Medulla oblongata (tissue), 1 donor: ENCODE measurements around the gene EPSTI1.
"Not testable (repeated sequence)": the region's sequence is repeated elsewhere in the genome, so short reads cannot be mapped to it uniquely, and the experiment has no call there.

ENCODE experiments used
- DNase-seq: peaks from one replicate; pipeline ENCODE4 v3.0.0-alpha.2; 2015; ENCODE audit errors: extremely low spot score

The EPSTI1 gene

GRCh38 chr13:43005460-43006236, 13.6 kb upstream of the EPSTI1 start:
- DNase-seq, result no peak

- DNase-seq, result no peak
Observed at GRCh38 chr13:43003729-43004128, 11.7 kb upstream of the EPSTI1 start.

- DNase-seq, result no peak
Observed at GRCh38 chr13:43003010-43003409, 11.0 kb upstream of the EPSTI1 start.

GRCh38 chr13:43002021-43002420, 10.0 kb upstream of the EPSTI1 start:
- DNase-seq, result no peak

GRCh38 chr13:43000676-43001075, 8.6 kb upstream of the EPSTI1 start:
- no peak for DNase-seq

- no peak for DNase-seq
Observed at GRCh38 chr13:42999491-42999890, 7.5 kb upstream of the EPSTI1 start.

GRCh38 chr13:42997381-42997780, 5.3 kb upstream of the EPSTI1 start:
- no peak for DNase-seq

GRCh38 chr13:42996584-42996983, 4.5 kb upstream of the EPSTI1 start:
- DNase-seq, result no peak

GRCh38 chr13:42994878-42995277, 2.8 kb upstream of the EPSTI1 start:
- no peak for DNase-seq

GRCh38 chr13:42992764-42993122, 702 bp upstream of the EPSTI1 start:
- DNase-seq, result no peak

- not testable (repeated sequence) for DNase-seq
Observed at GRCh38 chr13:42991233-42991897, 676 bp downstream of the EPSTI1 start.

- no peak for DNase-seq
Observed at GRCh38 chr13:42990291-42991232, 1.5 kb downstream of the EPSTI1 start.

- DNase-seq, result no peak
Observed at GRCh38 chr13:42986176-42986574, 5.9 kb downstream of the EPSTI1 start.

- DNase-seq, result no peak
Observed at GRCh38 chr13:42985312-42986175, 6.5 kb downstream of the EPSTI1 start.

- DNase-seq, result no peak
Observed at GRCh38 chr13:42984691-42985090, 7.3 kb downstream of the EPSTI1 start.

- no peak for DNase-seq
Observed at GRCh38 chr13:42984026-42984425, 8.0 kb downstream of the EPSTI1 start.

- DNase-seq, result no peak
Observed at GRCh38 chr13:42981853-42982252, 10.2 kb downstream of the EPSTI1 start.

GRCh38 chr13:42981317-42981716, 10.7 kb downstream of the EPSTI1 start:
- no peak for DNase-seq

GRCh38 chr13:42977219-42977659, 14.8 kb downstream of the EPSTI1 start:
- no peak for DNase-seq

GRCh38 chr13:42976066-42976465, 16.0 kb downstream of the EPSTI1 start:
- DNase-seq, result no peak

- no peak for DNase-seq
Observed at GRCh38 chr13:42973581-42973980, 18.5 kb downstream of the EPSTI1 start.
